AG09319 (cell line): ENCODE results near the gene KLRF1.

ENCODE experiments used
- DNase-seq: peaks from one replicate; pipeline ENCODE4 v3.0.0-alpha.2; 2010; ENCODE audit warnings: low read depth; ENCODE audit errors: extremely low read depth
- CTCF ChIP-seq: IDR thresholded peaks from 2 replicates; pipeline ENCODE4 v1.5.1; 2011; ENCODE audit warnings: low read depth, mild to moderate bottlenecking, inconsistent platforms, low read length, moderate library complexity

Gene KLRF1

GRCh38 chr12:9829982-9830381, 2.7 kb downstream of the KLRF1 start:
- DNase-seq, result no peak

GRCh38 chr12:9831720-9832119, 4.4 kb downstream of the KLRF1 start:
- no peak for DNase-seq
- no peak for TF ChIP-seq CTCF

More at GRCh38 chr12:9829982-9830381, 2.7 kb downstream of the KLRF1 start:
- no peak for TF ChIP-seq CTCF

- no peak for TF ChIP-seq CTCF
- no peak for DNase-seq
Measured at GRCh38 chr12:9843407-9843806, 16.1 kb downstream of the KLRF1 start.

- TF ChIP-seq CTCF, result no peak
- DNase-seq, result no peak
Measured at GRCh38 chr12:9848899-9849298, 21.6 kb downstream of the KLRF1 start.

- TF ChIP-seq CTCF, result no peak
- no peak for DNase-seq
Measured at GRCh38 chr12:9851050-9851449, 23.8 kb downstream of the KLRF1 start.

- no peak for TF ChIP-seq CTCF
- DNase-seq, result no peak
Measured at GRCh38 chr12:9851927-9852326, 24.6 kb downstream of the KLRF1 start.

- no peak for DNase-seq
- TF ChIP-seq CTCF, result no peak
Measured at GRCh38 chr12:9856151-9856550, 28.9 kb downstream of the KLRF1 start.
